Hepatocyte (in vitro differentiated cells): ENCODE results near the gene NOP14. TPM values are rescaled to one million over a fixed set of nuclear protein-coding genes. Genes with fewer than 3 reads are reported as not detected.
A peak's percentile ranks its signal among the peaks of the same experiment; 100 is the strongest.

Experiments
- DNase-seq: peaks from one replicate; pipeline ENCODE4 v3.0.0-alpha.2; 2016; ENCODE audit warnings: low spot score
- H2AFZ ChIP-seq: fragments of 200-600 bp; sonication (generic); 2 replicates; pipeline ENCODE4 v1.6.0; 2016; ENCODE audit warnings: antibody characterized with exemption, mild to moderate bottlenecking
- H3K27ac ChIP-seq: fragments of 200-600 bp; sonication (generic); 2 replicates; pipeline ENCODE4 v1.5.1; 2016; ENCODE audit warnings: mild to moderate bottlenecking
- H3K27me3 ChIP-seq: fragments of 200-600 bp; sonication (generic); 2 replicates; pipeline ENCODE4 v1.6.1; 2016
- H3K36me3 ChIP-seq: fragments of 200-600 bp; sonication (generic); replicated peaks from 2 replicates; pipeline ENCODE4 v1.5.1; 2016; ENCODE audit warnings: low read depth; ENCODE audit not compliant: insufficient read depth
- H3K4me1 ChIP-seq: fragments of 200-600 bp; sonication (generic); 2 replicates; pipeline ENCODE4 v1.5.1; 2016; ENCODE audit warnings: mild to moderate bottlenecking, moderate library complexity; ENCODE audit not compliant: insufficient read depth
- H3K4me2 ChIP-seq: fragments of 200-600 bp; sonication (generic); 2 replicates; pipeline ENCODE4 v1.6.0; 2016
- H3K4me3 ChIP-seq: fragments of 200-600 bp; sonication (generic); 2 replicates; pipeline ENCODE4 v1.5.1; 2016; ENCODE audit warnings: mild to moderate bottlenecking
- H3K79me2 ChIP-seq: fragments of 200-600 bp; sonication (generic); 2 replicates; pipeline ENCODE4 v1.6.0; 2017; ENCODE audit warnings: mild to moderate bottlenecking
- H3K9me2 ChIP-seq: fragments of 200-600 bp; sonication (generic); replicated peaks from 2 replicates; pipeline ENCODE4 v1.6.0; 2017; ENCODE audit warnings: mild to moderate bottlenecking; ENCODE audit not compliant: insufficient read depth
- H3K9me3 ChIP-seq: fragments of 200-600 bp; sonication (generic); 2 replicates; pipeline ENCODE4 v1.5.1; 2016; ENCODE audit warnings: low read depth, mild to moderate bottlenecking
- H4K20me1 ChIP-seq: fragments of 200-600 bp; sonication (generic); 2 replicates; pipeline ENCODE4 v1.6.0; 2016; ENCODE audit warnings: mild to moderate bottlenecking; ENCODE audit not compliant: insufficient read depth, poor library complexity, severe bottlenecking
- CTCF ChIP-seq: fragments of 200-600 bp; sonication (generic); IDR thresholded peaks from 2 replicates; pipeline ENCODE4 v1.5.1; 2016; ENCODE audit warnings: antibody characterized with exemption, mild to moderate bottlenecking; ENCODE audit not compliant: poor library complexity
- EZH2 ChIP-seq: fragments of 200-600 bp; sonication (generic); IDR thresholded peaks from 2 replicates; pipeline ENCODE4 v1.6.1; 2016; ENCODE audit warnings: antibody characterized with exemption, mild to moderate bottlenecking, borderline replicate concordance
- EZH2phosphoT487 ChIP-seq: fragments of 200-600 bp; sonication (generic); IDR thresholded peaks from one replicate; pipeline ENCODE4 v1.6.1; 2018; ENCODE audit warnings: antibody characterized with exemption, mild to moderate bottlenecking, low read depth, moderate library complexity; ENCODE audit not compliant: unreplicated experiment, severe bottlenecking
- WGBS: methylation state at CpG from one replicate; pipeline ENCODE4 v1.1.6; 2016; ENCODE audit warnings: low lambda C conversion rate; ENCODE audit errors: missing lambda C conversion rate; 5-methylcytosine and 5-hydroxymethylcytosine counted together
- polyA plus RNA-seq: library from polyadenylated mRNA; unstranded; fragments of >200 nt; fragmentation: Nextera tagmentation; extraction: Ambion mirVana; gene quantifications from 2 replicates; pipeline ENCODE4 v1.2.1, GENCODE V29; 2016
- total RNA-seq: library from RNA; depleted of rRNA; stranded (reverse); fragments of >200 nt; gene quantifications from 2 replicates; pipeline ENCODE4 v1.2.3, GENCODE V29; 2014

Gene NOP14
- total RNA-seq: 18.2 and 22.7 TPM in 2 replicates
- 18.8 and 21.7 TPM in 2 replicates for polyA plus RNA-seq

- peak; percentile 99 for DNase-seq
- H3K27me3 ChIP-seq: no peaks in the 10 kb centered on the region
- no peaks in the 10 kb centered on the region for H3K36me3 ChIP-seq
- WGBS: 1% methylated on average over 75 of the region's 105 CpGs
- H3K27ac ChIP-seq: peak within 1 kb of the TSS; percentile 91
- no peaks in the 10 kb centered on the region for H3K9me2 ChIP-seq
- H3K79me2 ChIP-seq: peaks cover 49% of the 10 kb centered on the region
- TF ChIP-seq CTCF (peak; percentile 33), EZH2phosphoT487 (no peak), EZH2 (no peak)
- peak within 1 kb of the TSS; percentile 83 for H2AFZ ChIP-seq
- no peaks in the 10 kb centered on the region for H3K9me3 ChIP-seq
- H3K4me1 ChIP-seq: peaks cover 16% of the 10 kb centered on the region
- peaks cover 8% of the 10 kb centered on the region for H4K20me1 ChIP-seq
- H3K4me2 ChIP-seq: peak within 1 kb of the TSS; percentile 97
- peak within 1 kb of the TSS; percentile 77 for H3K4me3 ChIP-seq
Observed at GRCh38 chr4:2963175-2963965, at the start of gene NOP14, which contains the start of gene GRK4. TSS of gene NOP14 (minus strand) at chr4:2963406. CDS start at chr4:2963319, 87 bp downstream. TSS of gene GRK4 (plus strand) at chr4:2963571. CDS start at chr4:2964071, 500 bp downstream.

- WGBS: 91% methylated on average over 17 of the region's 17 CpGs
- Histone ChIP-seq H3K4me2 (no peak overlapping the region), H3K36me3 (no peaks in the 10 kb centered on the region), H3K27me3 (no peaks in the 10 kb centered on the region), H3K27ac (no peak overlapping the region), H3K4me1 (peaks cover 14% of the 10 kb centered on the region), H2AFZ (no peak overlapping the region), H4K20me1 (no peaks in the 10 kb centered on the region), H3K9me3 (no peaks in the 10 kb centered on the region), H3K9me2 (no peaks in the 10 kb centered on the region), H3K4me3 (no peak overlapping the region), H3K79me2 (no peaks in the 10 kb centered on the region)
- TF ChIP-seq EZH2phosphoT487: no peak
- TF ChIP-seq CTCF: no peak
- no peak for TF ChIP-seq EZH2
- DNase-seq: no peak
Observed at GRCh38 chr4:3011456-3012220, 48.4 kb upstream of the NOP14 start.

- no peaks in the 10 kb centered on the region for H3K27me3 ChIP-seq
- no peak overlapping the region for H2AFZ ChIP-seq
- no peaks in the 10 kb centered on the region for H3K9me2 ChIP-seq
- TF ChIP-seq EZH2phosphoT487 (no peak), CTCF (no peak), EZH2 (no peak)
- WGBS: 83% methylated on average over 5 of the region's 5 CpGs
- peaks cover 14% of the 10 kb centered on the region for H3K4me1 ChIP-seq
- H4K20me1 ChIP-seq: no peaks in the 10 kb centered on the region
- H3K36me3 ChIP-seq: no peaks in the 10 kb centered on the region
- no peaks in the 10 kb centered on the region for H3K79me2 ChIP-seq
- no peak for DNase-seq
- H3K4me3 ChIP-seq: no peak overlapping the region
- no peaks in the 10 kb centered on the region for H3K9me3 ChIP-seq
- H3K4me2 ChIP-seq: no peak overlapping the region
- H3K27ac ChIP-seq: peak overlapping the region; percentile 44
Observed at GRCh38 chr4:3010998-3011397, 47.8 kb upstream of the NOP14 start.
